Raji (cell line): ENCODE measurements around the gene EML4.

Experiments used
- POLR2A ChIP-seq: IDR thresholded peaks from 2 replicates; pipeline ENCODE4 v1.6.1; 2011; ENCODE audit warnings: low read depth, low read length, control low read depth; ENCODE audit not compliant: insufficient read depth

The EML4 gene

GRCh38 chr2:42246562-42246961 is 77.4 kb downstream of the EML4 start:
- no peak for TF ChIP-seq POLR2A

- no peak for TF ChIP-seq POLR2A
Measured at GRCh38 chr2:42248846-42249245, 79.7 kb downstream of the EML4 start.

GRCh38 chr2:42249284-42249683 is 80.1 kb downstream of the EML4 start:
- no peak for TF ChIP-seq POLR2A

- TF ChIP-seq POLR2A, result no peak
Measured at GRCh38 chr2:42249887-42250286, 80.7 kb downstream of the EML4 start.

GRCh38 chr2:42250925-42251324 is 81.8 kb downstream of the EML4 start:
- TF ChIP-seq POLR2A, result no peak

- no peak for TF ChIP-seq POLR2A
Measured at GRCh38 chr2:42252464-42252863, 83.3 kb downstream of the EML4 start.

GRCh38 chr2:42254186-42254895 is 85.2 kb downstream of the EML4 start:
- TF ChIP-seq POLR2A, result no peak

- TF ChIP-seq POLR2A, result no peak
Measured at GRCh38 chr2:42256505-42256904, 87.4 kb downstream of the EML4 start.

- TF ChIP-seq POLR2A, result no peak
Measured at GRCh38 chr2:42261518-42262195, 92.5 kb downstream of the EML4 start.

GRCh38 chr2:42266236-42266635 is 97.1 kb downstream of the EML4 start:
- no peak for TF ChIP-seq POLR2A

- no peak for TF ChIP-seq POLR2A
Measured at GRCh38 chr2:42267530-42267929, 98.4 kb downstream of the EML4 start.

- TF ChIP-seq POLR2A, result no peak
Measured at GRCh38 chr2:42268528-42269151, 99.5 kb downstream of the EML4 start.

GRCh38 chr2:42270757-42271156 is 101.6 kb downstream of the EML4 start:
- TF ChIP-seq POLR2A, result no peak

- no peak for TF ChIP-seq POLR2A
Measured at GRCh38 chr2:42274863-42275262, 105.7 kb downstream of the EML4 start.

- TF ChIP-seq POLR2A, result no peak
Measured at GRCh38 chr2:42281416-42282081, 112.4 kb downstream of the EML4 start.

GRCh38 chr2:42284019-42284418 is 114.9 kb downstream of the EML4 start:
- no peak for TF ChIP-seq POLR2A

GRCh38 chr2:42286268-42286946 is 117.3 kb downstream of the EML4 start:
- TF ChIP-seq POLR2A, result no peak
